Liver (tissue), 3 donors: ENCODE results near the gene SCN2B.

Experiments
- CTCF ChIP-seq: fragments of 150-350 bp; IDR thresholded peaks from 2 replicates; pipeline ENCODE4 v1.5.1; 2017; ENCODE audit warnings: improper control_type of control experiment, low read depth, low read length; ENCODE audit not compliant: missing input control
- EGR1 ChIP-seq, 2 donors: IDR thresholded peaks; 2 replicates each; pipeline ENCODE4 v1.6.1; 2016 to 2018; ENCODE audit warnings: antibody characterized with exemption in 2 of 2, low read depth in 2 of 2
- FOXA1 ChIP-seq: IDR thresholded peaks from 2 replicates; pipeline ENCODE4 v1.6.1; 2016; ENCODE audit warnings: antibody characterized with exemption
- GABPA ChIP-seq, 2 donors: IDR thresholded peaks in 1 of 2; conservative IDR thresholded peaks in 1 of 2; 2 replicates each; pipeline ENCODE4 v1.6.1; 2016; ENCODE audit warnings: antibody characterized with exemption in 2 of 2, mild to moderate bottlenecking in 1 of 2, moderate library complexity in 1 of 2
- RAD21 ChIP-seq, 2 donors: IDR thresholded peaks; 2 replicates each; pipeline ENCODE4 v1.6.1; 2016; ENCODE audit warnings: antibody characterized with exemption in 2 of 2, mild to moderate bottlenecking in 2 of 2
- REST ChIP-seq: IDR thresholded peaks from 2 replicates; pipeline ENCODE4 v1.6.1; 2016; ENCODE audit warnings: antibody characterized with exemption, mild to moderate bottlenecking
- TAF1 ChIP-seq: conservative IDR thresholded peaks from 2 replicates; pipeline ENCODE4 v1.6.1; 2016; ENCODE audit warnings: antibody characterized with exemption, mild to moderate bottlenecking
- YY1 ChIP-seq: IDR thresholded peaks from 2 replicates; pipeline ENCODE4 v1.6.1; 2016; ENCODE audit warnings: antibody characterized with exemption, mild to moderate bottlenecking
- TF ChIP-seq, protein P1 (sequence below): IDR thresholded peaks from 2 replicates; pipeline ENCODE4 v1.6.1; 2016; ENCODE audit warnings: antibody characterized with exemption
- donor health status: healthy.
- donor health status: healthy.

- TF ChIP-seq REST (no peak), CTCF (no peak), EGR1 (IDR thresholded peaks at IDR 0.05; ENCODE audit: low read depth in 2 of 2) (no peak), GABPA (IDR thresholded peaks at IDR 0.05 in 1 of 2, conservative IDR thresholded peaks at IDR 0.05 in 1 of 2) (no peak), FOXA1 (no peak), RAD21 (IDR thresholded peaks at IDR 0.05) (no peak), YY1 (no peak), TAF1 (no peak)
- TF ChIP-seq, protein P1, sequence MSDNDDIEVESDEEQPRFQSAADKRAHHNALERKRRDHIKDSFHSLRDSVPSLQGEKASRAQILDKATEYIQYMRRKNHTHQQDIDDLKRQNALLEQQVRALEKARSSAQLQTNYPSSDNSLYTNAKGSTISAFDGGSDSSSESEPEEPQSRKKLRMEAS = no peak
Observed at GRCh38 chr11:118162846-118163245, 13.6 kb downstream of the SCN2B start.
